ENCODE results near the gene SMIM45.

The SMIM45 gene

GRCh38 chr22:41913040-41913719 lies 38.8 kb upstream of the SMIM45 start:
- TF ChIP-seq CTCF (IDR thresholded peaks at IDR 0.05) (no peak), ZFX (IDR thresholded peaks at IDR 0.05; ENCODE audit: borderline replicate concordance) (no peak)
- H3K27ac ChIP-seq, result no peak overlapping the region

GRCh38 chr22:41913842-41914534 lies 38.0 kb upstream of the SMIM45 start:
- no peak overlapping the region for H3K27ac ChIP-seq
- no peak for TF ChIP-seq ZFX (IDR thresholded peaks at IDR 0.05; ENCODE audit: borderline replicate concordance)
- TF ChIP-seq CTCF (IDR thresholded peaks at IDR 0.05), result no peak

DNA sequence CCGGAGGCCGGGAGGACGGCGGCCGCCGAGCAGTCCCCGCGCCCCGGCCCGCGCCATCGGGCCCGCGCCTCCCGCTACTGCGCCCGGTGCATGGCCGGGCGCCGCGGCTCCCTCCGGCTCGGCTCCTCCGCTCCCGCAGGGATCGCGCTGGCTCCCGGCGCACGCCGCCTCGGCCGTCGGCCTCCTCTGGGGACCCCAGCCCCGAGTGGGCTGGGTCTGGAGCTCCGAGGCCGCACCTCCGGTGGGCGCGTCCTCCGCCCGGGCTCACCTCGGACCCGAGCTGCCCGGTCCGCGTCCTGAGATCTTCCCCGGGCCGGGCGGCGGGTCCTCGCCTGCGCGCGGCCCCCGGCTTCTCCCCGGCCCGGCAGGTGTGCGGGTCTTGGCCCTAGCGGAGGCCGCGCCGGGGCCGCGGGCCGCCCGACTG lies 37.3 kb upstream of the SMIM45 start:
- TF ChIP-seq ZFX (IDR thresholded peaks at IDR 0.05; ENCODE audit: borderline replicate concordance), result no peak
- peak overlapping the region; percentile 42; the same call in 1 of the 2 replicates for H3K27ac ChIP-seq

DNA sequence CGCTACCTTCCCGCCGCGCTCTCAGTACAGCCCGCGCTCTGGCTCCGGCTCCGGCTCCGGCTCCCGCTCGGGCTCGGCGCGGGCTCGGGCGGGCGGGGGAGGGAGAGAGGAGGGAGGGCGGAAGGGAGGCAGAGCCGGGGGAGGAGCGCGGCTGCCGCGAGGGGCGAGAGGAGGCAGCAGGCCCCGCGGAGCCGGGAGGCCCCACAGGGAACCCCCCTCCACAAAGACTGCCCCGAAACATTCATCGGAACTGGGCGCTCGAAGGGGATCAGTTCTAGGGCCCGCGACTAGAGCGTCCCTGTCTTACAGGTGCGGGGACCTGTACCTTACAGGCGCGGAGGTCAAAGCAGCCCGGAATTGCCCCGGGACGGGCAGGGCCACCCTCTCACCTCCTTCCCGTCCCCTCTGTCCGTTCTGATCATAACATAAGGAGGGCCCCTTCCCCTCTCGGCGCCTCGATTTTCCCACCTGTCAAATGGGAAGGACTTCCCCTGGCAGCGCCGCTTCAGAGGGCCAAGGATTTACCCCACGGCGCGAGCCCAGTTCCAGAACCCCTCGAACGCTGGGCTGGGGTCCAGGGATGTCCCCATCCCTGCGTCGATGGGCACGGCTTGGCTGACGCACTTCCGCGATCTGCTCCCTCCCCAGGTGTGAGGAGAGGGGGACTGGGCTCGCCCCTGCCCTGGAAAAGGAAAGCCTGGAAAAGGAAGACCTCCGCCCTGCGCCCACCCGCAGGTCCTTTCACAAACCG lies 36.7 kb upstream of the SMIM45 start, which contains the start of gene SHISA8:
SHISA8 (minus strand) TSS at position 40 of the 751 bp plus-strand sequence. CDS start 407 bp downstream, outside the sequence.
- TF ChIP-seq ZFX (IDR thresholded peaks at IDR 0.05; ENCODE audit: borderline replicate concordance), result no peak
- H3K27ac ChIP-seq, result peak within 1 kb of the TSS; percentile 42; the same call in 1 of the 2 replicates

GRCh38 chr22:41915786-41916493 lies 36.0 kb upstream of the SMIM45 start:
- TF ChIP-seq ZFX (IDR thresholded peaks at IDR 0.05; ENCODE audit: borderline replicate concordance) (no peak), CTCF (IDR thresholded peaks at IDR 0.05) (no peak)
- no peak overlapping the region for H3K27ac ChIP-seq

DNA sequence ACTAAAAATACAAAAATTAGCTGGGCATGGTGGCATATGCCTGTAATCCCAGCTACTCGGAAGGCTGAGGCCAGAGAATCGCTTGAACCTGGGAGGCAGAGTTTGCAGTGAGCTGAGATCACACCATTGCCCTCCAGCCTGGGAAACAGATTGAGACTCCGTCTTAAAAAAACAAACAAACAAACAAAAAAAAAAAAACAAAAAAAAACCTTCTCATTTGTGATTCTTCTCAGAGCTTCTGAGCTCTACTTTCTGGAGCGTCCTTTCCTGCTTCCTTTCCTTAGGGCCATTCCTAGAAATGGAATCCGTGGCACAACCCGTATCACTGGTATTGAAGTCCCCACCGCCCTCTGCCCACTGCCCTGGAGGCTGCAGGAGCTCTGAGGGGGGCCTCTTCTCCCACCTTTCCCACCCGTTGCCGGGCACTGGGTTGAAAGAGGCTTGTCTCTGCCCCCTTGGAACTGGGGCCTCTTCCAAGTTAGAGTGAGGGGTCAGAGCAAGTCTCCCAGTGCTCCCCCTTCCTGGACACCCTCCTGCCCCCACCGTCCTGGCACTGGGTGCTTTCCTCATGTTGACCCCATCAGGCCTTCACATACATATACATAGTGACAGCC lies 35.1 kb upstream of the SMIM45 start:
- H3K27ac ChIP-seq, result no peak overlapping the region
- no peak for TF ChIP-seq CTCF (IDR thresholded peaks at IDR 0.05)
- TF ChIP-seq ZFX (IDR thresholded peaks at IDR 0.05; ENCODE audit: borderline replicate concordance), result no peak

GRCh38 chr22:41917375-41917902 lies 34.5 kb upstream of the SMIM45 start:
- no peak overlapping the region for H3K27ac ChIP-seq
- no peak for TF ChIP-seq ZFX (IDR thresholded peaks at IDR 0.05; ENCODE audit: borderline replicate concordance)
- TF ChIP-seq CTCF (IDR thresholded peaks at IDR 0.05), result no peak

Measured in 22Rv1 (cell line).